ENCODE measurements around the gene MON2.

The MON2 gene

GRCh38 chr12:62640910-62641448, 174.4 kb downstream of the MON2 start:
- Histone ChIP-seq H3K4ac (ENCODE audit: low read depth, low read length) (no peak overlapping the region), H3K79me2 (ENCODE audit: control insufficient read depth, insufficient read depth, low read length) (no peaks in the 10 kb centered on the region), H3K4me2 (ENCODE audit: low read length) (no peak overlapping the region), H3K18ac (ENCODE audit: low read length) (peak overlapping the region; percentile 93), H3K27me3 (ENCODE audit: insufficient read depth, low read length, poor library complexity) (no peaks in the 10 kb centered on the region), H3K79me1 (ENCODE audit: low read length) (no peaks in the 10 kb centered on the region), H3K9ac (ENCODE audit: low read length) (peak overlapping the region; percentile 3), H3K23ac (ENCODE audit: low read length) (no peak overlapping the region), H2BK15ac (replicated peaks; ENCODE audit: low read depth) (no peak overlapping the region), H3K56ac (ENCODE audit: low read length) (peak overlapping the region; percentile 39), H2AK5ac (ENCODE audit: low read length) (peak overlapping the region; percentile 0), H3K27ac (ENCODE audit: low read depth, low read length) (peak overlapping the region; percentile 75), H3K4me3 (ENCODE audit: low read length) (no peak overlapping the region), H4K8ac (ENCODE audit: low read depth, low read length) (no peak overlapping the region), H3K36me3 (ENCODE audit: control insufficient read depth, insufficient read depth, low read length) (no peaks in the 10 kb centered on the region), H3K4me1 (ENCODE audit: control insufficient read depth, low read depth, low read length) (peaks cover 15% of the 10 kb centered on the region), H4K5ac (ENCODE audit: low read length) (no peak overlapping the region), H2BK5ac (ENCODE audit: low read length) (peak overlapping the region; percentile 17), H2BK120ac (ENCODE audit: low read depth, low read length) (peak overlapping the region; percentile 90)
- WGBS (ENCODE audit: extremely low coverage, insufficient coverage, low lambda C conversion rate), result no CpG with 5 or more reads among the region's 4 CpGs
- peak; percentile 70 for DNase-seq

- no peaks in the 10 kb centered on the region for H3K36me3 ChIP-seq (ENCODE audit: control insufficient read depth, insufficient read depth, low read length)
- no peaks in the 10 kb centered on the region for H3K27me3 ChIP-seq (ENCODE audit: insufficient read depth, low read length, poor library complexity)
- peaks cover 25% of the 10 kb centered on the region for H3K4me1 ChIP-seq (ENCODE audit: control insufficient read depth, low read depth, low read length)
- H2AK5ac ChIP-seq (ENCODE audit: low read length), result peak overlapping the region; percentile 47
- H3K4me2 ChIP-seq (ENCODE audit: low read length), result no peak overlapping the region
- peak overlapping the region; percentile 42 for H3K18ac ChIP-seq (ENCODE audit: low read length)
- H3K79me2 ChIP-seq (ENCODE audit: control insufficient read depth, insufficient read depth, low read length), result no peaks in the 10 kb centered on the region
- no peak overlapping the region for H3K4me3 ChIP-seq (ENCODE audit: low read length)
- H2BK5ac ChIP-seq (ENCODE audit: low read length), result no peak overlapping the region
- H3K27ac ChIP-seq (ENCODE audit: low read depth, low read length), result no peak overlapping the region
- no peaks in the 10 kb centered on the region for H3K79me1 ChIP-seq (ENCODE audit: low read length)
- no peak for DNase-seq
- no peak overlapping the region for H4K5ac ChIP-seq (ENCODE audit: low read length)
- H3K4ac ChIP-seq (ENCODE audit: low read depth, low read length), result peak overlapping the region; percentile 37
- WGBS (ENCODE audit: extremely low coverage, insufficient coverage, low lambda C conversion rate), result no CpG with 5 or more reads among the region's 2 CpGs
- no peak overlapping the region for H4K8ac ChIP-seq (ENCODE audit: low read depth, low read length)
- no peak overlapping the region for H2BK120ac ChIP-seq (ENCODE audit: low read depth, low read length)
- no peak overlapping the region for H3K56ac ChIP-seq (ENCODE audit: low read length)
- no peak overlapping the region for H3K23ac ChIP-seq (ENCODE audit: low read length)
- no peak overlapping the region for H3K9ac ChIP-seq (ENCODE audit: low read length)
- H2BK15ac ChIP-seq (replicated peaks; ENCODE audit: low read depth), result peak overlapping the region; percentile 21
Measured at GRCh38 chr12:62642486-62642885, 175.9 kb downstream of the MON2 start.

GRCh38 chr12:62643486-62643885, 176.9 kb downstream of the MON2 start:
- no peak overlapping the region for H3K23ac ChIP-seq (ENCODE audit: low read length)
- no peak overlapping the region for H3K27ac ChIP-seq (ENCODE audit: low read depth, low read length)
- H2BK5ac ChIP-seq (ENCODE audit: low read length), result no peak overlapping the region
- H3K27me3 ChIP-seq (ENCODE audit: insufficient read depth, low read length, poor library complexity), result no peaks in the 10 kb centered on the region
- no peak overlapping the region for H4K5ac ChIP-seq (ENCODE audit: low read length)
- H2BK120ac ChIP-seq (ENCODE audit: low read depth, low read length), result no peak overlapping the region
- no peaks in the 10 kb centered on the region for H3K79me2 ChIP-seq (ENCODE audit: control insufficient read depth, insufficient read depth, low read length)
- no peak overlapping the region for H3K4ac ChIP-seq (ENCODE audit: low read depth, low read length)
- H2BK15ac ChIP-seq (replicated peaks; ENCODE audit: low read depth), result no peak overlapping the region
- H2AK5ac ChIP-seq (ENCODE audit: low read length), result no peak overlapping the region
- no peak overlapping the region for H3K56ac ChIP-seq (ENCODE audit: low read length)
- H4K8ac ChIP-seq (ENCODE audit: low read depth, low read length), result no peak overlapping the region
- DNase-seq, result peak; percentile 69
- no peak overlapping the region for H3K18ac ChIP-seq (ENCODE audit: low read length)
- H3K4me1 ChIP-seq (ENCODE audit: control insufficient read depth, low read depth, low read length), result peaks cover 25% of the 10 kb centered on the region
- no peak overlapping the region for H3K9ac ChIP-seq (ENCODE audit: low read length)
- WGBS (ENCODE audit: extremely low coverage, insufficient coverage, low lambda C conversion rate), result no CpG with 5 or more reads among the region's 2 CpGs
- H3K79me1 ChIP-seq (ENCODE audit: low read length), result no peaks in the 10 kb centered on the region
- H3K4me3 ChIP-seq (ENCODE audit: low read length), result no peak overlapping the region
- H3K36me3 ChIP-seq (ENCODE audit: control insufficient read depth, insufficient read depth, low read length), result no peaks in the 10 kb centered on the region
- no peak overlapping the region for H3K4me2 ChIP-seq (ENCODE audit: low read length)

- Histone ChIP-seq H4K8ac (ENCODE audit: low read depth, low read length) (no peak overlapping the region), H3K27ac (ENCODE audit: low read depth, low read length) (peak overlapping the region; percentile 49), H3K79me2 (ENCODE audit: control insufficient read depth, insufficient read depth, low read length) (no peaks in the 10 kb centered on the region), H2BK5ac (ENCODE audit: low read length) (peak overlapping the region; percentile 80), H2AK5ac (ENCODE audit: low read length) (peak overlapping the region; percentile 3), H3K23ac (ENCODE audit: low read length) (no peak overlapping the region), H4K5ac (ENCODE audit: low read length) (peak overlapping the region; percentile 3), H3K4me3 (ENCODE audit: low read length) (no peak overlapping the region), H3K56ac (ENCODE audit: low read length) (peak overlapping the region; percentile 69), H3K9ac (ENCODE audit: low read length) (peak overlapping the region; percentile 25), H3K4me1 (ENCODE audit: control insufficient read depth, low read depth, low read length) (peaks cover 23% of the 10 kb centered on the region), H3K79me1 (ENCODE audit: low read length) (no peaks in the 10 kb centered on the region), H2BK15ac (replicated peaks; ENCODE audit: low read depth) (no peak overlapping the region), H3K27me3 (ENCODE audit: insufficient read depth, low read length, poor library complexity) (no peaks in the 10 kb centered on the region), H3K18ac (ENCODE audit: low read length) (peak overlapping the region; percentile 86), H2BK120ac (ENCODE audit: low read depth, low read length) (peak overlapping the region; percentile 63), H3K4me2 (ENCODE audit: low read length) (no peak overlapping the region), H3K36me3 (ENCODE audit: control insufficient read depth, insufficient read depth, low read length) (no peaks in the 10 kb centered on the region), H3K4ac (ENCODE audit: low read depth, low read length) (no peak overlapping the region)
- DNase-seq, result peak; percentile 91
- WGBS (ENCODE audit: extremely low coverage, insufficient coverage, low lambda C conversion rate), result no CpG with 5 or more reads among the region's 8 CpGs
Measured at GRCh38 chr12:62646566-62646965, 179.9 kb downstream of the MON2 start.

- H3K36me3 ChIP-seq (ENCODE audit: control insufficient read depth, insufficient read depth, low read length), result no peaks in the 10 kb centered on the region
- no peaks in the 10 kb centered on the region for H3K79me1 ChIP-seq (ENCODE audit: low read length)
- DNase-seq, result no peak
- H3K4ac ChIP-seq (ENCODE audit: low read depth, low read length), result peak overlapping the region; percentile 49
- no peaks in the 10 kb centered on the region for H3K79me2 ChIP-seq (ENCODE audit: control insufficient read depth, insufficient read depth, low read length)
- H2AK5ac ChIP-seq (ENCODE audit: low read length), result peak overlapping the region; percentile 8
- H3K27me3 ChIP-seq (ENCODE audit: insufficient read depth, low read length, poor library complexity), result no peaks in the 10 kb centered on the region
- peak overlapping the region; percentile 29 for H2BK120ac ChIP-seq (ENCODE audit: low read depth, low read length)
- H3K4me2 ChIP-seq (ENCODE audit: low read length), result no peak overlapping the region
- H3K27ac ChIP-seq (ENCODE audit: low read depth, low read length), result peak overlapping the region; percentile 49
- no peak overlapping the region for H4K8ac ChIP-seq (ENCODE audit: low read depth, low read length)
- H3K18ac ChIP-seq (ENCODE audit: low read length), result peak overlapping the region; percentile 0
- peaks cover 23% of the 10 kb centered on the region for H3K4me1 ChIP-seq (ENCODE audit: control insufficient read depth, low read depth, low read length)
- H2BK15ac ChIP-seq (replicated peaks; ENCODE audit: low read depth), result no peak overlapping the region
- no CpG with 5 or more reads among the region's 3 CpGs for WGBS (ENCODE audit: extremely low coverage, insufficient coverage, low lambda C conversion rate)
- no peak overlapping the region for H3K9ac ChIP-seq (ENCODE audit: low read length)
- H3K56ac ChIP-seq (ENCODE audit: low read length), result peak overlapping the region; percentile 8
- no peak overlapping the region for H3K23ac ChIP-seq (ENCODE audit: low read length)
- H4K5ac ChIP-seq (ENCODE audit: low read length), result no peak overlapping the region
- no peak overlapping the region for H3K4me3 ChIP-seq (ENCODE audit: low read length)
- H2BK5ac ChIP-seq (ENCODE audit: low read length), result peak overlapping the region; percentile 62
Measured at GRCh38 chr12:62647586-62647985, 181.0 kb downstream of the MON2 start.
